GM10248 (cell line): ENCODE data around the gene MAP1LC3B.

Source experiments
- CTCF ChIA-PET: fragments of 300-600 bp; sonication (Branson Sonifier 250); formaldehyde crosslinking; extraction: SDS; loops from one replicate; lab custom pipeline; 2021; ENCODE audit warnings: antibody characterized with exemption; lab: Yijun Ruan, JAX
- POLR2A ChIA-PET: fragments of 350-650 bp; sonication (Branson Sonifier 250); formaldehyde crosslinking; extraction: SDS; loops from one replicate; lab custom pipeline; 2020; ENCODE audit warnings: antibody characterized with exemption; lab: Yijun Ruan, JAX
- DNase-seq: peaks from one replicate; pipeline ENCODE4 v3.0.0; 2012; ENCODE audit errors: extremely low spot score
- TF ChIP-seq, protein P1 (sequence below): IDR thresholded peaks from 2 replicates; pipeline ENCODE4 v1.5.1; 2012; ENCODE audit warnings: mild to moderate bottlenecking, low read depth; ENCODE audit errors: extremely low read depth, missing control alignments, control extremely low read depth

MAP1LC3B gene

DNA sequence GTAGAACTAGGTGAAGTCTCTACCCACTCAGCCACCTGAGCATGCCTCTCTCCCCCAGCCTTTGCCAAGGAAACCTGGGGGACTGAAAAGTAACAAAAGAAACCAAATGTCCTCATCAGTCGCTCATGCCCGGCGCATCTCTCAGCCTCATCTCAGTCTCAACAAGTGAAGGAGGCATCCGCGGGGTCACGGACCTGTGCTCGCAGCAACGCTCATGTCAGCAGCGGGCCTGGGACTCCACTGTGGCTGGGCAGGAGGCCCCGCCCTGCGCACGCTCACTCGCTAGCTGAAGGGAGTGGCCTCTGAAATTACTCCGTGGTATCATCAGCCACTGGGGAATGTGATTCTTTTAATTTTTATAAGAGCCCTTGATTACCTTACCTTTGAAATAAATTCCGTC, 31.3 kb downstream of the MAP1LC3B start:
- CTCF ChIA-PET = no interaction called here
- DNase-seq = no peak
- TF ChIP-seq, protein P1, sequence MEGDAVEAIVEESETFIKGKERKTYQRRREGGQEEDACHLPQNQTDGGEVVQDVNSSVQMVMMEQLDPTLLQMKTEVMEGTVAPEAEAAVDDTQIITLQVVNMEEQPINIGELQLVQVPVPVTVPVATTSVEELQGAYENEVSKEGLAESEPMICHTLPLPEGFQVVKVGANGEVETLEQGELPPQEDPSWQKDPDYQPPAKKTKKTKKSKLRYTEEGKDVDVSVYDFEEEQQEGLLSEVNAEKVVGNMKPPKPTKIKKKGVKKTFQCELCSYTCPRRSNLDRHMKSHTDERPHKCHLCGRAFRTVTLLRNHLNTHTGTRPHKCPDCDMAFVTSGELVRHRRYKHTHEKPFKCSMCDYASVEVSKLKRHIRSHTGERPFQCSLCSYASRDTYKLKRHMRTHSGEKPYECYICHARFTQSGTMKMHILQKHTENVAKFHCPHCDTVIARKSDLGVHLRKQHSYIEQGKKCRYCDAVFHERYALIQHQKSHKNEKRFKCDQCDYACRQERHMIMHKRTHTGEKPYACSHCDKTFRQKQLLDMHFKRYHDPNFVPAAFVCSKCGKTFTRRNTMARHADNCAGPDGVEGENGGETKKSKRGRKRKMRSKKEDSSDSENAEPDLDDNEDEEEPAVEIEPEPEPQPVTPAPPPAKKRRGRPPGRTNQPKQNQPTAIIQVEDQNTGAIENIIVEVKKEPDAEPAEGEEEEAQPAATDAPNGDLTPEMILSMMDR = no peak
- POLR2A ChIA-PET = no interaction called here

DNA sequence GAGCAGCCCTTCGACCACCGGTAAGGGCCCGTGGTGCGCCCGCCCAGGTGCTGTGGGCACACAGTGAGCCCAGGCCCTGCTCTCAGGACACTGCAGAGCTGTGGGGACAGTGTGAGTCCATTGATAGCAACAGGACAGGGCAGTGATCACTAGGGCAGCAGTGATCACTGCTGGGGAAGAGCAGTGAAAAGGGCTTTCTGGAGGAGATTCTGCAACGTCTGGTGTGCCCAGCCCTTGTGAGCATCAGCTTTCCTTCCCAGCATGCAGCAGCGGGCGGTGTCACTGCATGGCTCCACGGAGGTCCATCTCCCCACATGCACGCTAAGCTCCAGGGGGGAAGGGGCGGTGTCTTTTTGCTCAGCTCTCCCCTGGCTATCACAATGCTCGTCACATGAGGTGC, 32.1 kb downstream of the MAP1LC3B start:
- CTCF ChIA-PET = interaction anchor here (1.6 kb wide), 1 partner anchor 14 kb away, joined by 3 read pairs; no protein-coding TSS in a partner anchor
- POLR2A ChIA-PET = no interaction called here
- TF ChIP-seq, protein P1 = no peak
- DNase-seq = no peak

DNA sequence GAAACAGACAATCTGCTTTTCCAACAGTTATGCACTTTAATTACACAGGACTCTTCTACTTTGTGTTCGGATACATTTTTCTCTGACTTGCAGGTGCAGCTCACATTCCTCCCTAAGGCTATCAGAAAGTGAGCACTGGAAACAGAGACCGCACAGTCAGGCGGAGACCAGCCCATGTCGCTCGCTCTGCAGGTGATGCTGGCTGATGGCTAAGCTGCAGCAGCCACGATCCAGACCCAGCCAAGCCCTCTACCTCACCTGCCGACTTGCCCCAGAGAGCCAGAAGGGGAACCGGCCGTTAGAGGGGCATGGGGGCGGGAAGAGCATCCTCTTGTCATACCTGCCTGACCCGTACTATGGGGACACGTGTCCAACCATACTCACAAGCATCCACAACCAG, 33.8 kb downstream of the MAP1LC3B start:
- POLR2A ChIA-PET = no interaction called here
- TF ChIP-seq, protein P1 = no peak
- DNase-seq = no peak
- CTCF ChIA-PET = interaction anchor here (0.9 kb wide), 1 partner anchor 9 kb away, joined by 3 read pairs; no protein-coding TSS in a partner anchor

DNA sequence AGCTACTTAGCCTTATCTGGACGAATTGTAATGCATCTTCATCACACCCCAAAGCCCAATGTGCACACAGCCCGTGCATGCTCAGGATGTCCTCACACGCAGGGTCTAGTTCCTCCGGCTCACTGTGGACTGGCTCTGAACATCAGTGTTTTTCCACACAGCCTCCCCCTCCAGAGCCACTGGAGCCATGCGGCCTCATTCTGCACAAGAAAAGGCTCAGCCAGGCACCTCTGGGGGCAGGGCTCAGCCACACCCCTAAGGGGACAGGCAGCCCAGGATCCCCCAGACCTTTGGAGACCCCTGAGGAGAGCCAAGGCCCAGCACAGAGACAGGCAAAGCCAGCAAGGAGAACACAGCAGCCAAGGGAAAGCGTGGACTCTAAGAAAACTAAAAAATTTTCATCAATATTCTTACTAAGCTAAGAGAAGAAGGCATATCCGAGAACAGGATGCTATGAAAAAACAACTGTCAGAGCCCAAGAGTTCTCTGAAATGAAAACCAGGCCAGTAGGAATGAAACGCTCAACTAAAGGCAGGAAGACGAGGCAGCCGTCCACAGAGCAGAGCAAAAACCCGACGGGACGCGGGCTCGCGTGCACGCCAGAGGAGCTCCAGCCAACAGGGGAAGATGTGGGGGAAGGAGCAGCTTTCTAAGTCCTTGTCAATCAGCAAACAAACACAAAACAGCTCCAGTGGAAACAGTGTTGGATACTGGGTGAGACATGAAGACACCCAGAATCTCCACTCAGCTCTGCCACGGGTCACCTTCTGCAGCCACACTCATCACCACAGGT, 34.5 kb downstream of the MAP1LC3B start:
- CTCF ChIA-PET = no interaction called here
- POLR2A ChIA-PET = no interaction called here
- TF ChIP-seq, protein P1 = no peak
- no peak for DNase-seq

DNA sequence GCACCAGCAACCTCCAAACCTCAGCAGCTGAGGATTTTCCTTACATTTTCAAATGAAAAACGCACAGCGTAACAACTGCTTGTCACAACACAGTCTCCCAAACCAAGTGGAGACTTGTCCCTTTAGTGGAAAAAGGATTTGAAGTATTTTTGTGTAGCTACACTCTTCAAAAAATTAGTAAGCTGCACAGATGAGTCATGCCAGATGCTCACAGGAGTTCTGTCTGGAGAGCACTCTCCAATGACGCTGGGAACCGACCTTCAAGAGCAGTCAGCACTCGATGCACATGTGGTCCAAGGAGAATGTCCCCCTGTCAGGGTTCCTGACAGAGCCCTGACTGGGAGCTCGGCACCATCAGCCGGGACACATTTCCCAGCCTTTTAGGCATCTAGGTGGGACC, 39.8 kb downstream of the MAP1LC3B start:
- no peak for DNase-seq
- CTCF ChIA-PET = no interaction called here

DNA sequence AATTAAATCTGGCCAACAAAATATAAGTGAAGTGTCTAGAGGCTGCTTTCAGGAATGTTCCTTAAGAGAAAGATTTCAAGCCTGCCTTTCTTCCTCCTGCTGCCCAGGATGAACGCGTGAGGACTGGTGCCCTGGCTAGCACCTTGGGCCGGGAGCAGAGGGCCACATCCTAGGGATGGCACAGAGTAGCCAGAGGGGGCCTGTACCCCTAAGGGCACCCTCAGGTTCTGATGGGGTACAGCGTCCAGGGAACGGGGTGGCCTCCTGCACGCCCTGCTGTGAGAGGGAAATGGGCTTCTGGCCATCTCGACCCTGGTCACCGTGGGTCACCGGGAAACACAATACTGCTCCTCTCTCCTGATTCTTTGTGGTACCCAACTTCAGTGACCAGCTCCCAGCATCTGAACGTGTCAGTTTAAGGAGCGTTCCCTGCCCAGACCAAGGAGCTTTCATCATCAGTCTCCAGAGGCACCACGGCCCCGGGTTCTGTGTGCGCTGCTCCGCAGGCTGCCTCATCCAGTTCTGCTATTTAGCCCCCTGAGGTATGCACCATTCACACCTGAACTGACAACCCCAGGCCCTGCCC, 40.3 kb downstream of the MAP1LC3B start:
- DNase-seq = no peak
- POLR2A ChIA-PET = no interaction called here
- CTCF ChIA-PET = interaction anchor here (1.2 kb wide), 1 partner anchor 31 kb away, joined by 4 read pairs; no protein-coding TSS in a partner anchor
- TF ChIP-seq, protein P1 = no peak

More for the DNA sequence above, 39.8 kb downstream of the MAP1LC3B start:
- POLR2A ChIA-PET = no interaction called here
- TF ChIP-seq, protein P1 = no peak
